A673 (cell line): ENCODE data around the gene ST6GALNAC5. TPM values are rescaled to one million over a fixed set of nuclear protein-coding genes. Genes with fewer than 3 reads are reported as not detected.

Experiments
- BruUV-seq: library from RNA; stranded (reverse); fragments of 400-500 nt; replicated peaks from 2 replicates; lab custom pipeline; 2021; lab: Mats Ljungman, UMichigan
- CTCF ChIA-PET: fragments of 300-600 bp; sonication (Branson Sonifier 250); formaldehyde crosslinking; loops from one replicate; lab custom pipeline; 2022; ENCODE audit warnings: antibody characterized with exemption; lab: Charles Lee
- POLR2A ChIA-PET: fragments of 300-600 bp; sonication (Branson Sonifier 250); formaldehyde crosslinking; loops from one replicate; lab custom pipeline; 2022; ENCODE audit warnings: antibody characterized with exemption; ENCODE audit not compliant: low non-redundant PET; lab: Charles Lee
- DNase-seq: peaks from one replicate; pipeline ENCODE4 v3.0.0-alpha.2; 2015; ENCODE audit warnings: low spot score
- H3K27ac ChIP-seq: fragments of 200-600 bp; sonication (generic); 2 replicates; pipeline ENCODE4 v1.5.1; 2016; ENCODE audit warnings: mixed run types, low read depth, mild to moderate bottlenecking, mixed read lengths, antibody characterized with exemption, low read length; ENCODE audit not compliant: poor library complexity, severe bottlenecking
- H3K27me3 ChIP-seq: fragments of 200-600 bp; sonication (generic); replicated peaks from 2 replicates; pipeline ENCODE4 v1.6.1; 2017; ENCODE audit warnings: mixed run types, low read depth, mild to moderate bottlenecking, mixed read lengths, antibody characterized with exemption, low read length; ENCODE audit not compliant: insufficient read depth, poor library complexity
- H3K36me3 ChIP-seq: fragments of 200-600 bp; sonication (generic); 2 replicates; pipeline ENCODE4 v1.6.1; 2016; ENCODE audit warnings: mixed run types, mild to moderate bottlenecking, mixed read lengths, antibody characterized with exemption, low read length; ENCODE audit not compliant: insufficient read depth, poor library complexity, severe bottlenecking
- H3K4me1 ChIP-seq: fragments of 200-600 bp; sonication (generic); 2 replicates; pipeline ENCODE4 v1.6.1; 2017; ENCODE audit warnings: mixed run types, mild to moderate bottlenecking, mixed read lengths, antibody characterized with exemption, low read length; ENCODE audit not compliant: insufficient read depth, poor library complexity, severe bottlenecking
- H3K4me3 ChIP-seq: fragments of 200-600 bp; sonication (generic); 2 replicates; pipeline ENCODE4 v1.5.1; 2016; ENCODE audit warnings: low read depth, mixed run types, mild to moderate bottlenecking, mixed read lengths, low read length; ENCODE audit not compliant: poor library complexity, severe bottlenecking
- H3K9me3 ChIP-seq: fragments of 200-600 bp; sonication (generic); 2 replicates; pipeline ENCODE4 v1.6.1; 2016; ENCODE audit warnings: mixed run types, low read depth, mild to moderate bottlenecking, mixed read lengths, antibody characterized with exemption, low read length; ENCODE audit not compliant: poor library complexity, severe bottlenecking
- CTCF ChIP-seq: fragments of 300-800, 200-600 bp; sonication (generic); conservative IDR thresholded peaks from 2 replicates; pipeline ENCODE4 v1.5.1; 2017; ENCODE audit warnings: low read depth, mild to moderate bottlenecking, antibody characterized with exemption, low read length, moderate library complexity, mixed read lengths
- EZH2 ChIP-seq: fragments of 200-600 bp; sonication (generic); IDR thresholded peaks from 2 replicates; pipeline ENCODE4 v1.6.1; 2017; ENCODE audit warnings: borderline replicate concordance, low read depth, mild to moderate bottlenecking, mixed read lengths, antibody characterized with exemption, low read length; ENCODE audit not compliant: poor library complexity, severe bottlenecking
- intact Hi-C: fragments of 100-400 bp; cut with micrococcal nuclease; formaldehyde crosslinking; loops from one replicate; pipeline ENCODE4 v1.10.0; 2022; ENCODE audit not compliant: unreplicated experiment
- total RNA-seq: library from RNA; stranded (reverse); gene quantifications from 2 replicates; pipeline ENCODE4 v1.2.3, GENCODE V29; 2021

The ST6GALNAC5 gene
- total RNA-seq, 1 experiment from 2014 or later: not detected

GRCh38 chr1:77057994-77058585, 190.8 kb downstream of the ST6GALNAC5 start:
- DNase-seq: no peak
- Histone ChIP-seq H3K9me3 (no peaks in the 10 kb centered on the region), H3K27ac (no peak overlapping the region), H3K4me3 (no peak overlapping the region), H3K4me1 (no peaks in the 10 kb centered on the region), H3K27me3 (peaks cover 29% of the 10 kb centered on the region), H3K36me3 (no peaks in the 10 kb centered on the region)
- POLR2A ChIA-PET: no interaction called here
- intact Hi-C loops: no loop called here
- TF ChIP-seq CTCF (no peak), EZH2 (no peak)
- CTCF ChIA-PET: no interaction called here
- BruUV-seq: no TSS peak

GRCh38 chr1:77060000-77060399, 192.7 kb downstream of the ST6GALNAC5 start:
- Histone ChIP-seq H3K4me1 (no peaks in the 10 kb centered on the region), H3K36me3 (no peaks in the 10 kb centered on the region), H3K4me3 (no peak overlapping the region), H3K27ac (no peak overlapping the region), H3K27me3 (peaks cover 29% of the 10 kb centered on the region), H3K9me3 (no peaks in the 10 kb centered on the region)
- TF ChIP-seq CTCF (no peak), EZH2 (no peak)
- intact Hi-C loops: no loop called here
- POLR2A ChIA-PET: no interaction called here
- CTCF ChIA-PET: no interaction called here
- DNase-seq: no peak
- no TSS peak for BruUV-seq

- no peak for DNase-seq
- Histone ChIP-seq H3K36me3 (no peaks in the 10 kb centered on the region), H3K4me3 (no peak overlapping the region), H3K27ac (no peak overlapping the region), H3K27me3 (peaks cover 23% of the 10 kb centered on the region), H3K4me1 (no peaks in the 10 kb centered on the region), H3K9me3 (no peaks in the 10 kb centered on the region)
- CTCF ChIA-PET: no interaction called here
- TF ChIP-seq CTCF (no peak), EZH2 (no peak)
- intact Hi-C loops: no loop called here
- no TSS peak for BruUV-seq
- POLR2A ChIA-PET: no interaction called here
Measured at GRCh38 chr1:77061162-77061561, 193.9 kb downstream of the ST6GALNAC5 start.
